Stromal cell of bone marrow (primary cell): ENCODE data around the gene C9orf50.
A peak's percentile ranks its signal among the peaks of the same experiment; 100 is the strongest.

ENCODE experiments used
- DNase-seq: peaks from one replicate; pipeline ENCODE4 v3.0.0-alpha.2; 2012; ENCODE audit warnings: low read depth

C9orf50 gene

GRCh38 chr9:129569502-129570449, 51.1 kb downstream of the C9orf50 start:
- DNase-seq: no peak

GRCh38 chr9:129568560-129569501, 52.1 kb downstream of the C9orf50 start:
- no peak for DNase-seq

GRCh38 chr9:129567842-129568559, 52.9 kb downstream of the C9orf50 start:
- DNase-seq: peak; percentile 52

- DNase-seq: no peak
Observed at GRCh38 chr9:129567329-129567728, 53.6 kb downstream of the C9orf50 start.

GRCh38 chr9:129566563-129567266, 54.2 kb downstream of the C9orf50 start:
- DNase-seq: no peak

GRCh38 chr9:129562917-129563316, 58.0 kb downstream of the C9orf50 start:
- no peak for DNase-seq

- no peak for DNase-seq
Observed at GRCh38 chr9:129562514-129562913, 58.4 kb downstream of the C9orf50 start.
